ENCODE results near the gene TMEM94. TPM values are rescaled to one million over a fixed set of nuclear protein-coding genes. Genes with fewer than 3 reads are reported as not detected.
A peak's percentile ranks its signal among the peaks of the same experiment; 100 is the strongest.

The TMEM94 gene
- total RNA-seq (10 to 100 TPM; 29.0 to 66.7 (median 41.3) TPM), polyA plus RNA-seq (10 to 100 TPM; 25.6 to 56.1 TPM)
- long read RNA-seq, donor 1, full-length matches to known transcripts: 1 of 40 reads
- long read RNA-seq, donor 1, partial matches to known transcripts: 31 of 40 reads
- long read RNA-seq, donor 1, other reads (novel, unspliced or antisense): 8 of 40 reads
- long read RNA-seq, donor 2, partial matches to known transcripts: 17 of 25 reads
- long read RNA-seq, donor 2, other reads (novel, unspliced or antisense): 8 of 25 reads
- long read RNA-seq, donor 3, partial matches to known transcripts: 37 of 47 reads
- long read RNA-seq, donor 3, other reads (novel, unspliced or antisense): 10 of 47 reads

- peak within 1 kb of the TSS; percentile 52 to 100 (median 89) for H3K4me3 ChIP-seq
- H3K9me3 ChIP-seq: no peaks in the 10 kb centered on the region
- DNase-seq (peak; percentile 91 to 97), ATAC-seq (peak; percentile 98 to 99 (median 99))
- WGBS, 2 donors: 0% methylated on average over 33 of the region's 33 CpGs
- no peak for TF ChIP-seq CTCF (IDR thresholded peaks at IDR 0.05)
- no peaks in the 10 kb centered on the region for H3K27me3 ChIP-seq
- peaks cover 0 to 4% (median 0%) of the 10 kb centered on the region in 9 donors for H3K36me3 ChIP-seq
- intact Hi-C loops (cut with DNase I): no loop called here
- H3K4me1 ChIP-seq: peaks cover 5 to 50% (median 38%) of the 10 kb centered on the region in 9 donors
- peak within 1 kb of the TSS; percentile 69 to 98 (median 93) for H3K27ac ChIP-seq
These were observed at the start of gene TMEM94 for GRCh38 chr17:75456417-75457046. Gene TMEM94, plus strand, starts transcription at chr17:75456635. Its CDS starts 15,271 bp downstream, at chr17:75471906.

GRCh38 chr17:75407655-75408352, 48.6 kb upstream of the TMEM94 start:
- no peak overlapping the region for H3K4me3 ChIP-seq
- H3K9me3 ChIP-seq: no peaks in the 10 kb centered on the region
- H3K27ac ChIP-seq: no peak overlapping the region
- no peak for ATAC-seq
- no peak for TF ChIP-seq CTCF (IDR thresholded peaks at IDR 0.05)
- 86 to 92% methylated on average over 2 of the region's 2 CpGs for WGBS, 2 donors
- H3K27me3 ChIP-seq: no peaks in the 10 kb centered on the region
- H3K36me3 ChIP-seq: no peaks in the 10 kb centered on the region
- intact Hi-C loops (cut with DNase I): loop anchor here in 4 of 10 donors (5.0 to 10.0 kb wide), 4 partner anchors 86 to 303 kb away; partner anchors contain the start of genes ARMC7 (in 1 of the 4) and MIF4GD (in 1 of the 4)
- H3K4me1 ChIP-seq: peaks cover 0 to 34% (median 25%) of the 10 kb centered on the region in 9 donors
- DNase-seq: no peak

GRCh38 chr17:75410141-75410540, 46.3 kb upstream of the TMEM94 start:
- Histone ChIP-seq H3K4me1 (peaks cover 0 to 24% (median 12%) of the 10 kb centered on the region in 9 donors), H3K36me3 (no peaks in the 10 kb centered on the region), H3K27ac (no peak overlapping the region), H3K9me3 (no peaks in the 10 kb centered on the region), H3K4me3 (no peak overlapping the region), H3K27me3 (no peaks in the 10 kb centered on the region)
- ATAC-seq: no peak
- intact Hi-C loops (cut with DNase I): loop anchor here in 4 of 10 donors (5.0 to 10.0 kb wide), 3 partner anchors 138 to 335 kb away; partner anchors contain the start of gene MIF4GD (in 2 of the 4)
- 80 to 85% methylated on average over 4 of the region's 4 CpGs for WGBS, 2 donors
- no peak for DNase-seq
- TF ChIP-seq CTCF (IDR thresholded peaks at IDR 0.05): no peak
